GM21515 (cell line): ENCODE data around the gene SSU72.

ENCODE experiments used
- ATAC-seq: cut with Tn5 transposase; IDR thresholded peaks from one replicate; pipeline ENCODE4 v1.9.1; 2021; ENCODE audit not compliant: unreplicated experiment

The SSU72 gene

GRCh38 chr1:1574721-1575537 lies at the start of gene SSU72:
Gene SSU72, minus strand, starts transcription at chr1:1574863. Its CDS starts 306 bp downstream, at chr1:1574557.
- peak; percentile 81 for ATAC-seq

- no peak for ATAC-seq
Observed at GRCh38 chr1:1623631-1624442, 49.2 kb upstream of the SSU72 start.

- ATAC-seq: no peak
Observed at GRCh38 chr1:1623181-1623630, 48.5 kb upstream of the SSU72 start.

- ATAC-seq: no peak
Observed at GRCh38 chr1:1622788-1623094, 48.1 kb upstream of the SSU72 start.

- ATAC-seq: no peak
Observed at GRCh38 chr1:1622010-1622787, 47.5 kb upstream of the SSU72 start.

- no peak for ATAC-seq
Observed at GRCh38 chr1:1621173-1622009, 46.7 kb upstream of the SSU72 start.

GRCh38 chr1:1620433-1621139 lies 45.9 kb upstream of the SSU72 start:
- no peak for ATAC-seq

GRCh38 chr1:1619917-1620361 lies 45.3 kb upstream of the SSU72 start:
- no peak for ATAC-seq

GRCh38 chr1:1618396-1619068 lies 43.9 kb upstream of the SSU72 start:
- no peak for ATAC-seq

- ATAC-seq: no peak
Observed at GRCh38 chr1:1617925-1618324, 43.3 kb upstream of the SSU72 start.

- no peak for ATAC-seq
Observed at GRCh38 chr1:1617516-1617915, 42.9 kb upstream of the SSU72 start.

GRCh38 chr1:1616838-1617237 lies 42.2 kb upstream of the SSU72 start:
- no peak for ATAC-seq

- peak; percentile 19 for ATAC-seq
Observed at GRCh38 chr1:1616045-1616790, 41.6 kb upstream of the SSU72 start.

- peak; percentile 78 for ATAC-seq
Observed at GRCh38 chr1:1615256-1616044, 40.8 kb upstream of the SSU72 start, which contains the start of gene MIB2. Gene MIB2, plus strand, starts transcription at chr1:1615500. Its CDS starts 7,953 bp downstream, at chr1:1623453.

GRCh38 chr1:1614954-1615255 lies 40.2 kb upstream of the SSU72 start:
- no peak for ATAC-seq

- ATAC-seq: no peak
Observed at GRCh38 chr1:1614204-1614953, 39.7 kb upstream of the SSU72 start.

- no peak for ATAC-seq
Observed at GRCh38 chr1:1613509-1614082, 38.9 kb upstream of the SSU72 start.
